HEK293T (cell line): ENCODE measurements around the gene STK36.

Source experiments
- ARNT ChIP-seq: fragments of 450-650 bp; IDR thresholded peaks from 2 replicates; pipeline ENCODE4 v1.6.1; 2017; ENCODE audit warnings: mild to moderate bottlenecking
- BHLHE40 ChIP-seq: fragments of 450-650 bp; IDR thresholded peaks from 2 replicates; pipeline ENCODE4 v1.6.1; 2016; ENCODE audit warnings: mild to moderate bottlenecking, moderate library complexity, borderline replicate concordance
- FOXM1 ChIP-seq: fragments of 450-650 bp; IDR thresholded peaks from 2 replicates; pipeline ENCODE4 v1.6.1; 2017; ENCODE audit warnings: mild to moderate bottlenecking, borderline replicate concordance
- L3MBTL2 ChIP-seq: fragments of 450-650 bp; conservative IDR thresholded peaks from 2 replicates; pipeline ENCODE4 v1.6.1; 2016; ENCODE audit warnings: mild to moderate bottlenecking
- LEF1 ChIP-seq: fragments of 450-650 bp; IDR thresholded peaks from 2 replicates; pipeline ENCODE4 v1.6.1; 2017; ENCODE audit warnings: mild to moderate bottlenecking, borderline replicate concordance
- PKNOX1 ChIP-seq: fragments of 450-650 bp; IDR thresholded peaks from 2 replicates; pipeline ENCODE4 v1.6.1; 2016
- SP1 ChIP-seq: fragments of 450-650 bp; IDR thresholded peaks from 2 replicates; pipeline ENCODE4 v1.6.1; 2017
- SUZ12 ChIP-seq: fragments of 450-650 bp; IDR thresholded peaks from 2 replicates; pipeline ENCODE4 v1.6.1; 2016; ENCODE audit warnings: mild to moderate bottlenecking
- TARDBP ChIP-seq: fragments of 450-650 bp; IDR thresholded peaks from 2 replicates; pipeline ENCODE4 v1.6.1; 2016

GRCh38 chr2:218701806-218702205, 29.9 kb downstream of the STK36 start:
- TF ChIP-seq SP1 (no peak), BHLHE40 (no peak), L3MBTL2 (no peak), TARDBP (no peak), ARNT (no peak), FOXM1 (no peak), PKNOX1 (no peak), SUZ12 (no peak), LEF1 (no peak)
